Activated naive CD8-positive, alpha-beta T cell (primary cell): ENCODE results near the gene PTMA.
"Not testable (repeated sequence)": the region's sequence is repeated elsewhere in the genome, so short reads cannot be mapped to it uniquely, and the experiment has no call there.

Experiments used
- H3K27ac Mint-ChIP-seq: one replicate; pipeline ENCODE4 v1.8.0; 2021; ENCODE audit warnings: mixed read lengths
- H3K27me3 Mint-ChIP-seq: one replicate; pipeline ENCODE4 v1.8.0; 2021; ENCODE audit warnings: mixed read lengths
- H3K36me3 Mint-ChIP-seq: one replicate; pipeline ENCODE4 v1.8.0; 2021; ENCODE audit warnings: mixed read lengths
- H3K4me1 Mint-ChIP-seq: one replicate; pipeline ENCODE4 v1.8.0; 2021; ENCODE audit warnings: low read depth, mixed read lengths
- H3K4me3 Mint-ChIP-seq: one replicate; pipeline ENCODE4 v1.8.0; 2021; ENCODE audit warnings: mild to moderate bottlenecking, mixed read lengths
- H3K9me3 Mint-ChIP-seq: one replicate; pipeline ENCODE4 v1.8.0; 2021; ENCODE audit warnings: low read depth, mixed read lengths

PTMA gene

GRCh38 chr2:231737761-231738160 lies 29.4 kb downstream of the PTMA start:
- Mint-ChIP-seq H3K4me3 (no peak overlapping the region), H3K36me3 (peaks cover 5% of the 10 kb centered on the region), H3K9me3 (no peaks in the 10 kb centered on the region), H3K27ac (no peak overlapping the region), H3K27me3 (no peaks in the 10 kb centered on the region), H3K4me1 (no peaks in the 10 kb centered on the region)

DNA sequence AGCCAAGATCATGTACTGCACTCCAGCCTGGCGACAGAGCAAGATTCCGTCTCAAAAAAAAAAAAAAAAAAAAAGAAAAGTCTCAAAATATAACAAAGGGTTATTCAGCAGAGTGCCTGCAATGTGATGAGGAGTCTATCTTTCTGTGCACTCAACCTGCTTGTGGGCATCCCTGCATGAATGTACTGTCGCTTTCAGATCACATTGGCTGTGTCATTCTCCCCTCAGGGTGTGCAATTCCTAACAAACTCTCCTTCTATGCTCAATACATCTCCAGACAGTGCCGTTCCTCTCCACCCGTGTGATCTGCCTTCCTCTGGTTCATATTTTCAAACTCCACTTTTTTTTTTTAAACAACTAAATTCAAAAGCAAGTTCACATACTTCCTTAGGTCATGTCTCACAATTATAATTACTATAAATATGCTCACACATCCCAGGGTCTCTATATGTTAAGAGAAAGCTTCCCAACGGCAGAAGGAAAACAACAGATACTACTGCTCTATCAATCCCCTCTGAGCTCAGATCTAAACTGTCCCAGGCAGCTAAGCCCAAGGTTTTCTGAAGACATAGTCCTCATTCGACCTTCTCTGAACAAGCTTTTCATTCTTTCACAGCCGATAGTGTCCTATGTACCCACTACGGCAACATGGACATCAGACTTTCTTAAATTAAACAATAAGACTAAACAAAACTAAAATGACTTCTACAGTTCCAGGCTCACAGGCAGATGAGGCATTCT lies 35.2 kb downstream of the PTMA start:
- no peaks in the 10 kb centered on the region for H3K9me3 Mint-ChIP-seq

GRCh38 chr2:231745303-231746038 lies 37.1 kb downstream of the PTMA start:
- Mint-ChIP-seq H3K36me3 (peaks cover 2% of the 10 kb centered on the region), H3K27ac (no peak overlapping the region), H3K27me3 (no peaks in the 10 kb centered on the region), H3K4me3 (no peak overlapping the region), H3K9me3 (no peaks in the 10 kb centered on the region), H3K4me1 (no peaks in the 10 kb centered on the region)

More for the DNA sequence above, 35.2 kb downstream of the PTMA start:
- no peak overlapping the region for H3K4me3 Mint-ChIP-seq
- H3K27me3 Mint-ChIP-seq = no peaks in the 10 kb centered on the region
- no peak overlapping the region for H3K27ac Mint-ChIP-seq
- H3K4me1 Mint-ChIP-seq = no peaks in the 10 kb centered on the region
- peaks cover 7% of the 10 kb centered on the region for H3K36me3 Mint-ChIP-seq

DNA sequence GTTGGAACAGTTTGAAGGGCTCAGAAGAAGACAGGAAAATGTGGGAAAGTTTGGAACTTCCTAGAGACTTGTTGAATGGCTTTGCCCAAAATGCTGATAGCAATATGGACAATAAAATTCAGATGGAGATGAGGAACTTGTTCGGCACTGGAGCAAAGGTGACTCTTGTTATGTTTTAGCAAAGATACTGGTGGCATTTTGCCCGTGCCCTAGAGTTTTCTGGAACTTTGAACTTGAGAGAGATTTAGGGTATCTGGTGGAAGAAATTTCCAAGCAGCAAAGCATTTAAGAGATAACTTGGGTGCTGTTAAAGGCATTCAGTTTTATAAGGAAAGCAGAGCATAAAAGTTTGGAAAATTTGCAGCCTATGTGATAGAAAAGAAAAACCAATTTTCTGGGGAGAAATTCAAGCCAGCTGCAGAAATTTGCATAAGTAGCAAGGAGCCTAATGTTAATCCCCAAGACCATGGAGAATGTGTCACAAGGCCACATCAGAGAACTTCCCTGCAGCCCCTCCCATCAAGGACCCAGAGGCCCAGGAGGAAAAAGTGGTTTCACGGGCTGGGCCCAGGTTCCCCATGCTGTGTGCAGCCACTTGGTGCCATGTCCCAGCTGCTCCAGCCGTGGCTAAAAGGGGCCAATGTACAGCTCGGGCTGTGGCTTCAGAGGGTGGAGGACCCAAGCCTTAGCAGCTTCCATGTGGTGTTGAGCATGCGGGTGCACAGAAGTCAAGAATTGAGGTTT lies 40.0 kb downstream of the PTMA start:
- H3K36me3 Mint-ChIP-seq, H3K4me3 Mint-ChIP-seq, H3K27ac Mint-ChIP-seq, H3K9me3 Mint-ChIP-seq, H3K4me1 Mint-ChIP-seq, H3K27me3 Mint-ChIP-seq: not testable (repeated sequence)

DNA sequence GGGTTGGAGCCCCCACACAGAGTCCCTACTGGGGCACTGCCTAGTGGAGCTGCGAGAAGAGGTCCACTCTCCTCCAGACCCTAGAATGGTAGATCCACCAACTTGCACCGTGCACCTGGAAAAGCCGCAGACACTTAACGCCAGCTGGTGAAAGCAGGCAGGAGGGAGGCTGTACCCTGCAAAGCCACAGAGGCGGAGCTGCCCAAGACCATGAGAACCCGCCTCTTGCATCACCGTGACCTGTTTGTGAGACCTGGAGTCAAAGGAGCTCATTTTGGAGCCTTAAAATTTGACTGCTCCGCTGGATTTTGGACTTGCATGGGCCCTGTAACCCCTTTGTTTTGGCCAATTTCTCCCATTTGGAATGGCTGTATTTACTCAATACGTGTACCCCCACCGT lies 40.7 kb downstream of the PTMA start:
- H3K36me3 Mint-ChIP-seq, H3K27ac Mint-ChIP-seq, H3K9me3 Mint-ChIP-seq, H3K4me3 Mint-ChIP-seq, H3K4me1 Mint-ChIP-seq, H3K27me3 Mint-ChIP-seq: not testable (repeated sequence)

DNA sequence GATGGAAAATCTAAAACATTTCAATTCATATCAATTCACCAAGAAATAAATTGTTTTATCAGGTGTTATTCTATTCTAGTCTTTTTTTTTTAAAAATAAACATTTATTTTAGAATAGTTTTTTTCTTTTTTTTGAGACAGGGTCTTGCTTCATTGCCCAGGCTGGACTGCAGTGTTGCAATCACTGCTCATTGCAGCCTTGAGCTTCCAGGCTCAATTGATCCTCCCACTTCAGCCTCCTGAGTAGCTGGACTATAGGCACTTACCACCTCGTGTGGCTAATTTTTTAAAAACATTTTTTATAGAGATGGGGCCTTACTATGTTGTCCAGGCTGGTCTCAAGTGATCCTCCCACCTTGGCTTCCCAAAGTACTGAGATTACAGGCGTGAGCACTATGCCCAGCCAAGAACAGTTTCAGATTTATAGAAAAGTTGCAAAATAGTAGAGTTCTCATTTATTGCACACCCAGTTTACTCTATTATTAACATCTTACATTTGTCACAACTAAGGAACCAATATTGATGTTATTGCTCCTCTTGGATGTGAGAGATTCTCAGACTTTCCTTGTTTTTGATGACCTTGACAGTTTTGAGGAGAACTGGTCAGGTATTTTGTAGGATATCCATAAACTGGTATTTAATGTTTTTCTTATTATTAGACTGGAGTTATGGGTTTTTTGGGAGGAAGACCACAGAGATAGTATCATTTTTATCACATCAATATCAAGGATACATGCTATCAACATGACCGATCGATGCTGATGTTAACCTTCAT lies 42.9 kb downstream of the PTMA start:
- Mint-ChIP-seq H3K4me1 (no peaks in the 10 kb centered on the region), H3K27ac (no peak overlapping the region), H3K27me3 (no peaks in the 10 kb centered on the region), H3K36me3 (peaks cover 3% of the 10 kb centered on the region), H3K9me3 (no peaks in the 10 kb centered on the region), H3K4me3 (no peak overlapping the region)

- no peaks in the 10 kb centered on the region for H3K9me3 Mint-ChIP-seq
- no peak overlapping the region for H3K4me3 Mint-ChIP-seq
- no peaks in the 10 kb centered on the region for H3K27me3 Mint-ChIP-seq
Measured at GRCh38 chr2:231752061-231752460, 43.7 kb downstream of the PTMA start.

GRCh38 chr2:231761735-231762134 lies 53.4 kb downstream of the PTMA start:
- Mint-ChIP-seq H3K4me1 (peaks cover 18% of the 10 kb centered on the region), H3K9me3 (no peaks in the 10 kb centered on the region), H3K36me3 (no peaks in the 10 kb centered on the region), H3K27ac (no peak overlapping the region), H3K27me3 (no peaks in the 10 kb centered on the region), H3K4me3 (no peak overlapping the region)

More at GRCh38 chr2:231752061-231752460, 43.7 kb downstream of the PTMA start:
- Mint-ChIP-seq H3K27ac (no peak overlapping the region), H3K36me3 (peaks cover 3% of the 10 kb centered on the region), H3K4me1 (no peaks in the 10 kb centered on the region)
